ENCODE results near the gene NKAIN2.

The NKAIN2 gene

DNA sequence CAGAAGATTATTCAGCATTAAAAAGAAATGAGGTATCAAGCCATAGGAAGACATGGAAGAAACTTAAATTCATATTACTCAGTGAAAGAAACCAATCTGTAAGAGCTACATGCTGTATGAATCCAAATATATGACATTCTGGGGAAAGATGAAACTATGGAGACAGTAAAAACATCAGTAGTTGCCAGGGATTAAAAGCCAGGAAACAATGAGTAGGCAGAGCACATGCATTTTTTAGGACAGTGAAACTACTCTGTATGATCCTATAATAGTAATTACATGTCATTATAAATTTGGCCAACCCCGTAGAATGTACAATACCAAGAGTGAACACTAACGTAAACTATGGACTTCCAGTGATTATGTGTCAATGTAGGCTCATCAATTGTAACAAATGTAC, 1065.8 kb downstream of the NKAIN2 start:
- no peak for DNase-seq

DNA sequence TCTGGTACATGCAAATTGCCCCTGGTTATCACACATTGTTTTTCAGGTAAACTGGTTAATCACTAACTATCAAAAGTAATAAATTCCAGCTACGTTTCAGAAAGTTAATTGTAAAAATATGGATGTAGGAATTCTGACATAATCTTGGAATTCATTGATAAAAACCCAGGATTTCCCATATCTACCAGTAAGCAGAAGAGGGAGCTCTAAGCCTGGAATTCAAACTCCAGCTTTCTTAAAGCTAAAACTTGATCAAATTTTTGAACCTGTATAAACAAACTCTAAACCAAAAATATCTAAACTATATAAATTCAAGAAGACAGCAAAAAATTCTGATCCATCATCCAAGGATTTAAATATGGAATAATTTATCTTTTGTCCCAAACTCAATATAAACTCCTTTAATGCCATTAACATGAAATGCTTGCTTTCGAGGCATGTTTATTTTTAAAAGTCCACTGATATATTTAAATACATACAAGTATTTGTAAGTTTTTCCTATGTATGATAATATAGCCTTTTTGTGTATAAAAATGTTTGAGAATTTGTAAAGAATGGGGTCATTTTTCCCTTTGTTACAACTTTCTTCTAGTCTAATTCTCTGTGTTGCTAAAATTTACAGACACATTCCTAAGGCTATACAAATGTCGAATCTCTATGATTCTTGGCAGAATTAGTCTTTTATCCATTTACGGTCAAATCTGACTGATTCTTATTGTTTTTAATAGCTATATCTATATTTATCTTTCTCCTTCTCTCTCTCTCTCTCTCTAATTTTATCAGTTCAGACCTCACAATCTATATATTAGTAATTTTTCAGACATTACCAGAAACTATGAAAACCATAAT, 1067.2 kb downstream of the NKAIN2 start:
- peak; percentile 46 for DNase-seq

DNA sequence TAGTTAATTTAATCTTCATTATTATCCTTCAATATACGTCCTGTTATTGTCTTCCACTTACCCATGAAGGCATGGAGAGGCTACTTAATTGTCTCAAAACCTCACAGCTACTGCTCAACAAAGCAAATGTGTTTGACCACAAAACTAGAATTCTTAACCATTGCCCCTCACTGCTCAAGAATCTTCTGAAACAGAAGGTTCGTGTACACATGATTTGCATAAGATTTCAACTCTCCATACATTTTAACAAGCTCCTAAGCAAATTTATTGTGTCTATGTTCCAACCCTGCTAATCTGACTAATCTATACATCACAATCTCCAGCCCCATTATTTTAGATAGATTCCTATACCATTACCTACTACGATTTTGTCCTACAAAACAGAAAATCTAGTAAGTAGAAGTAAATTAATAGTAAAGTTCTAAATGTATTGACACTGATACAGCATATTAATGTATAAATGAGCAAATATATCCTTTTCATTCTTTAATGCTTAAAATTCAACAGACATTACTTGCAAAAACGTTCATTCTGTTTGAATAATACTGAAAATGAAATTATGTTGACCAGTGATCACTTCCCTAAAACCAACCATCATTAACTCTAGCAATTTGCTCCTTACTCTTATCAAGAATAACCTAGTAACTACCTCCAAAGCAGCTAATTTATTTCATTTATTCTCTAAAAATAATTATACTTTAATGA, 1068.8 kb downstream of the NKAIN2 start:
- DNase-seq = no peak

DNA sequence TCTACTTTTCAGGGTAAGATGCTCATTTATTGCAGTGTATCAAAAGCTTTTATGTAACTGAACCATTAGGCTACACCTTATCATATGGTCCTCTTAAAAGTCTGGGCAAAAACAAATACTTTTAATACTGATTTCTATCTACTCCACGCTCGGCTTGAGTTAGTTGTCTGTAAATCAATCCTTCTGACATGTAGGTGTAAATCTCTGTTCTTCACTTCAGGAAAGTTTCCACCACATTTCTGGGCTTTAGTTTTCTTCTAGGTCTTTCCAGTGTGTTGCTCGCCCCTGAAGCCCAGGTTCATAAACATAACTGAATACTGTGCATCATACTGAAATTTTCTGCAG, 1069.4 kb downstream of the NKAIN2 start:
- DNase-seq = no peak
